ENCODE measurements around the gene MICAL2. TPM values are rescaled to one million over a fixed set of nuclear protein-coding genes. Genes with fewer than 3 reads are reported as not detected.

Gene MICAL2
- total RNA-seq, 2 donors from 2014 or later = 13.1 to 285 TPM

DNA sequence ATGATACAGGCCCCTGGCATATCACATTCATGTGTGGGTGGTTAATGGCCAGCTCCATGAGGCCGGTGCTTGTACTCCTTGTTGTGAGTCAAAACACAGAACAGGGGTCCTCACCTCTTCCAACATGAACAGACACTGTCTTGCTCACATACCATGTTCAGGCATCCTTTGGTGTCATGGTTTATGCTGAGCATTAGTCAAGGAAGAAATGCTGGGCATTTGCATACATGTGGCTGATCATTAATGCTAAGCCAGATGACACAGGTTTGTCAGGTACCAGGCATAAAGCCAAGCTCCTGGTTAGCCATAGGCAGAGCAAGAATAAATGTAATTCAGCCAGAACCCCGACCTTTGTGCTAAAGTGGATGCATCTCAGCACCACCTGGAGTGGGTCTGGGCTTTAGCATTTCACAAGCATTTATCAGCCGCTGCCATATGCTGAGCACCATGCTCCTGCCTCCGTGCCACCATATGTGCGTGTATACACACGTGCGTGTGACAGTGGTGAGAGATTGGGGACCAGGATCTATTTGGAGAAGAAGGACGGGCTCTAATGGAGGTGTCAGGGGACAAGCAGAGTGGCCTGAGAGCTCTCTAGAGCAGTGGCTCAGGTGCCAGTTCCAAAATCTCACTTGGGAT, 55.0 kb downstream of the MICAL2 start:
- intact Hi-C loops (cut with DNase I) = no loop called here
- DNase-seq (ENCODE audit: low spot score) = no peak
- Histone ChIP-seq H3K36me3 (no peaks in the 10 kb centered on the region), H3K27ac (no peak overlapping the region), H3K4me1 (replicated peaks) (no peaks in the 10 kb centered on the region), H3K9me3 (no peaks in the 10 kb centered on the region), H3K27me3 (replicated peaks; ENCODE audit: insufficient read depth) (no peaks in the 10 kb centered on the region), H3K4me3 (no peak overlapping the region)
- TF ChIP-seq POLR2A (IDR thresholded peaks at IDR 0.05) (no peak), POLR2AphosphoS5 (IDR thresholded peaks at IDR 0.05) (no peak)
- TF ChIP-seq, protein P1, sequence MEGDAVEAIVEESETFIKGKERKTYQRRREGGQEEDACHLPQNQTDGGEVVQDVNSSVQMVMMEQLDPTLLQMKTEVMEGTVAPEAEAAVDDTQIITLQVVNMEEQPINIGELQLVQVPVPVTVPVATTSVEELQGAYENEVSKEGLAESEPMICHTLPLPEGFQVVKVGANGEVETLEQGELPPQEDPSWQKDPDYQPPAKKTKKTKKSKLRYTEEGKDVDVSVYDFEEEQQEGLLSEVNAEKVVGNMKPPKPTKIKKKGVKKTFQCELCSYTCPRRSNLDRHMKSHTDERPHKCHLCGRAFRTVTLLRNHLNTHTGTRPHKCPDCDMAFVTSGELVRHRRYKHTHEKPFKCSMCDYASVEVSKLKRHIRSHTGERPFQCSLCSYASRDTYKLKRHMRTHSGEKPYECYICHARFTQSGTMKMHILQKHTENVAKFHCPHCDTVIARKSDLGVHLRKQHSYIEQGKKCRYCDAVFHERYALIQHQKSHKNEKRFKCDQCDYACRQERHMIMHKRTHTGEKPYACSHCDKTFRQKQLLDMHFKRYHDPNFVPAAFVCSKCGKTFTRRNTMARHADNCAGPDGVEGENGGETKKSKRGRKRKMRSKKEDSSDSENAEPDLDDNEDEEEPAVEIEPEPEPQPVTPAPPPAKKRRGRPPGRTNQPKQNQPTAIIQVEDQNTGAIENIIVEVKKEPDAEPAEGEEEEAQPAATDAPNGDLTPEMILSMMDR (IDR thresholded peaks at IDR 0.05) = no peak
- WGBS = 82% methylated on average over 8 of the region's 8 CpGs

DNA sequence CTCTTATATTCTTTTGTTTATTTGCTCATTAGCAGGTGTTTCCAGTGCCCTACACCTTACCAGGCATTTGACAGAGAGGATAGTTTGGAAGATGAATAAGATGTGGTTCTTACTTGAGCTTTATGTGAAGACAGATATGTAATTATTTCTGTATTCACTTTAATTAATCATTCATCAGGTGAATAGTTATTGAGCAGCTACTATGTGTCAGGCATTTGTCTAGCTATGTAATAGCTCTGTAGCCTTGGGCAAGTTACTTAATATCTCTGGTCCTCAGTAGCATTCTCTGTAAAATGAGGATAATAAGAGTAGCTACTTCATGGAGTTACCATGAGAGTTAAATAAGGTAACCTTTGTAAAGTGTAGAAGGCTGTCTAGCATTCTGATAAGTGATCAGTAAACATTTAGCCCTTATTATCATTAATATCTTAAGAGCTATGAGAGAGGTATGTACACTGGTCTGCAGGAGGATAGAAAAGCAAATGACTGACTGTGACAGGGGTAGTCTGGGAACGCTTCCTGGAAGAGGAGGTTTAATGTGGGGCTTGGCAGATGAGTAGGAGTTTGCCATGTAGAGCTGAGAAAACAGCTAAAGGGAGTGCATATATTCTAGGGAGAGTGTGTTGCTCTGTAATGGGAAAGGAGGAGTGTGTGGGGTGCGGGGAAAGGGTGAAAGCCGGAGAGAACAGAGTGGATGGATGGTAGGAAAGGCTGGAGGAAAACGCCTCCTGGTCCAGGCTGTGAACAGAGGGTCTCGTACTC, 56.1 kb downstream of the MICAL2 start:
- intact Hi-C loops (cut with DNase I) = no loop called here
- TF ChIP-seq POLR2A (IDR thresholded peaks at IDR 0.05) = no peak
- no peak for TF ChIP-seq POLR2AphosphoS5 (IDR thresholded peaks at IDR 0.05)
- TF ChIP-seq, protein P1 (IDR thresholded peaks at IDR 0.05) = no peak
- H3K4me1 ChIP-seq (replicated peaks) = no peaks in the 10 kb centered on the region

DNA sequence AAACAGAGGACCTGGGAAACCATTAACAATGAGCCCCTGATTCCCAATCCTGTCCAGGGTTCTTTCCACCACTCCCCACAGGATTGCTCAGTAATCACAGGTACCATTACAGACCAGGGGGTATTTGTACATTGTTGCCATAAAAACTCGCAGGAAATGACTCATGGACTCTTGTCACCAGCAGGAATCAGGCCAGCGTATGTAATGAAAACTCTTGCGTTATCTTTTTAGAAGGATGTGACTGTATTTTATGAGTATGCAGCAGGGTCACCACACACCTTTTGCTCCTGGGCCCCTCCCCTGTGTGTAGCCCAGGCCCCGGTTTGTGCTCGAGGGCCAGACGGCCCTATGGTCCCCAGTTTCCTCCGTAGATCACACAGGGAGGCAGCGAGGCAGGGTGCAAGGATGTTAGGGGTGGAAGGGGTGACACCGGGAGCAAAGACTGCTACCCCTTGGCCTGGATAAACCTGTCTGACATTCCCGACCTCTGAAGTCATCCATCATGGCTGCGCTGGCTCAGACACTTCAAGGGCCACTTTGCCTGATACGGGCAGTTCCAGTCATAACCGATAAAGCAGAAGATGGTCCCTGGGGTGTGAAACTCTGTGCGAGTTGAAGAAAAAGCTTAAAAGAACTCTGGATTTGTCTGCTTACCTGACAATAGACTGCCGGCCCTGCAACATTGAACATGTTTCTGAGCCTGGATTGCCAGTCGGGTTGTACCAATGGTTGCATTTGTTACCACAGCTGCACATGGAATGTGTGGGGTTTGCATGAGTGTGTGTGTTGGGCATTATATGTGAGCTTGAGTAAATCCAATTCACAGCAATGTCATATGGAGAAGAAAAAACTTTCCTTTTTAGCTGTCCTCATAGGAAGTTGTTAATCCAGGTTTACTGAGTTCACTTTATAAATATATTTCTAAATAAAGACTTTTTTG, 56.9 kb downstream of the MICAL2 start:
- no peaks in the 10 kb centered on the region for H3K27me3 ChIP-seq (replicated peaks; ENCODE audit: insufficient read depth)
- no peaks in the 10 kb centered on the region for H3K36me3 ChIP-seq
- WGBS = 76% methylated on average over 16 of the region's 16 CpGs
- no peak overlapping the region for H3K4me3 ChIP-seq
- H3K9me3 ChIP-seq = no peaks in the 10 kb centered on the region
- no peak overlapping the region for H3K27ac ChIP-seq
- no peaks in the 10 kb centered on the region for H3K4me1 ChIP-seq (replicated peaks)
- intact Hi-C loops (cut with DNase I) = no loop called here
- TF ChIP-seq POLR2A (IDR thresholded peaks at IDR 0.05) (no peak), POLR2AphosphoS5 (IDR thresholded peaks at IDR 0.05) (peak; percentile 32)
- DNase-seq (ENCODE audit: low spot score) = no peak

More for the DNA sequence above, 56.1 kb downstream of the MICAL2 start:
- no peak for DNase-seq (ENCODE audit: low spot score)
- Histone ChIP-seq H3K9me3 (no peaks in the 10 kb centered on the region), H3K4me3 (no peak overlapping the region), H3K36me3 (no peaks in the 10 kb centered on the region), H3K27me3 (replicated peaks; ENCODE audit: insufficient read depth) (no peaks in the 10 kb centered on the region), H3K27ac (no peak overlapping the region)
- 89% methylated on average over 5 of the region's 5 CpGs for WGBS

GRCh38 chr11:12168114-12168513, 57.7 kb downstream of the MICAL2 start:
- Histone ChIP-seq H3K4me1 (replicated peaks) (no peaks in the 10 kb centered on the region), H3K27me3 (replicated peaks; ENCODE audit: insufficient read depth) (no peaks in the 10 kb centered on the region), H3K36me3 (no peaks in the 10 kb centered on the region), H3K9me3 (no peaks in the 10 kb centered on the region), H3K4me3 (no peak overlapping the region), H3K27ac (no peak overlapping the region)
- WGBS = 94% methylated on average over 3 of the region's 3 CpGs
- intact Hi-C loops (cut with DNase I) = no loop called here
- no peak for DNase-seq (ENCODE audit: low spot score)
- TF ChIP-seq POLR2AphosphoS5 (IDR thresholded peaks at IDR 0.05) = no peak
- TF ChIP-seq, protein P1 (IDR thresholded peaks at IDR 0.05) = no peak
- no peak for TF ChIP-seq POLR2A (IDR thresholded peaks at IDR 0.05)

GRCh38 chr11:12169822-12170221, 59.4 kb downstream of the MICAL2 start:
- Histone ChIP-seq H3K4me1 (replicated peaks) (no peaks in the 10 kb centered on the region), H3K4me3 (no peak overlapping the region), H3K27me3 (replicated peaks; ENCODE audit: insufficient read depth) (no peaks in the 10 kb centered on the region), H3K27ac (no peak overlapping the region), H3K36me3 (no peaks in the 10 kb centered on the region), H3K9me3 (no peaks in the 10 kb centered on the region)
- intact Hi-C loops (cut with DNase I) = no loop called here
- no peak for DNase-seq (ENCODE audit: low spot score)
- TF ChIP-seq POLR2A (IDR thresholded peaks at IDR 0.05) = no peak
- TF ChIP-seq, protein P1 (IDR thresholded peaks at IDR 0.05) = no peak
- TF ChIP-seq POLR2AphosphoS5 (IDR thresholded peaks at IDR 0.05) = no peak
- WGBS = 68% methylated on average over 3 of the region's 3 CpGs
